ENCODE data around the gene COASY.

- TF ChIP-seq GLIS3 (CRISPR knock-in tag; IDR thresholded peaks at IDR 0.05): no peak
- TF ChIP-seq CSDC2 (CRISPR knock-in tag; IDR thresholded peaks at IDR 0.05): no peak
- no peak for TF ChIP-seq TOX (CRISPR knock-in tag; IDR thresholded peaks at IDR 0.05; ENCODE audit: borderline replicate concordance)
- no peak for TF ChIP-seq ESRRG (CRISPR knock-in tag; IDR thresholded peaks at IDR 0.05)
- no peak for TF ChIP-seq RARB (CRISPR knock-in tag; IDR thresholded peaks at IDR 0.05)
- TF ChIP-seq ZFP3 (CRISPR knock-in tag; IDR thresholded peaks at IDR 0.05): no peak
- TF ChIP-seq ZC3H10 (CRISPR knock-in tag; IDR thresholded peaks at IDR 0.05): no peak
- no peak for TF ChIP-seq BACH2 (CRISPR knock-in tag; IDR thresholded peaks at IDR 0.05; ENCODE audit: borderline replicate concordance)
- TF ChIP-seq OSR1 (CRISPR knock-in tag; IDR thresholded peaks at IDR 0.05): no peak
- TF ChIP-seq ZNF8 (CRISPR knock-in tag; IDR thresholded peaks at IDR 0.05): no peak
- no peak for TF ChIP-seq PATZ1 (CRISPR knock-in tag; IDR thresholded peaks at IDR 0.05; ENCODE audit: borderline replicate concordance)
- TF ChIP-seq ARNTL (CRISPR knock-in tag; IDR thresholded peaks at IDR 0.05; ENCODE audit: borderline replicate concordance, low read depth): no peak
- TF ChIP-seq ZNF565 (CRISPR knock-in tag; conservative IDR thresholded peaks at IDR 0.05; ENCODE audit: low read depth): no peak
Measured at GRCh38 chr17:42512733-42513251, 49.2 kb upstream of the COASY start.

Measured in SK-N-SH treated with all-trans-retinoic acid at 6 μM for 48 hours (cell line).